B cell (primary cell): ENCODE measurements around the gene PAMR1.

Experiments
- CTCF ChIP-seq: fragments of 200-600 bp; IDR thresholded peaks from one replicate; pipeline ENCODE4 v1.8.0; 2022; ENCODE audit warnings: antibody characterized with exemption, mild to moderate bottlenecking
- EZH2 ChIP-seq: IDR thresholded peaks from 2 replicates; pipeline ENCODE4 v1.6.1; 2012; ENCODE audit warnings: borderline replicate concordance, low read depth, mild to moderate bottlenecking, moderate library complexity, low read length; ENCODE audit not compliant: insufficient read depth, poor library complexity, severe bottlenecking

- no peak for TF ChIP-seq CTCF
- no peak for TF ChIP-seq EZH2
Observed at GRCh38 chr11:35507688-35508087, 17.7 kb downstream of the PAMR1 start.
